GM21390 (cell line): ENCODE measurements around the gene TXK.

Experiments used
- ATAC-seq: cut with Tn5 transposase; IDR thresholded peaks from one replicate; pipeline ENCODE4 v1.9.1; 2021; ENCODE audit not compliant: unreplicated experiment

TXK gene

DNA sequence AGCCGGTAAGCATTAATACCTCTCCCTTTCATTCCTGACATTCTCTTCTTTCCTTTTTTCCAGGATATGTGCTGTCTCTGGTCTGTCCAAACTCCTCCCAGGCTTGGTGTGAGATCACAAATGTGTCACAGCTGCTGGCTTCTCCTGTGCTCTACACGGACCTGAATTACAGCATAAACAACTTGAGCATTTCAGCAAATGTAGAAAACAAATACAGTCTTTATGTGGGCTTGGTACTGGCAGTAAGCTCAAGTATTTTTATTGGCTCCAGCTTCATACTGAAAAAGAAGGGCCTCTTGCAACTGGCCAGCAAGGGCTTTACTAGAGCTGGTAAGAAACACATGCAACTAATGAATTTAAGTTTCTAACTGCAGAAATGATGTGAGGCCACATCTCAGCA lies 109.0 kb downstream of the TXK start:
- ATAC-seq, result no peak

DNA sequence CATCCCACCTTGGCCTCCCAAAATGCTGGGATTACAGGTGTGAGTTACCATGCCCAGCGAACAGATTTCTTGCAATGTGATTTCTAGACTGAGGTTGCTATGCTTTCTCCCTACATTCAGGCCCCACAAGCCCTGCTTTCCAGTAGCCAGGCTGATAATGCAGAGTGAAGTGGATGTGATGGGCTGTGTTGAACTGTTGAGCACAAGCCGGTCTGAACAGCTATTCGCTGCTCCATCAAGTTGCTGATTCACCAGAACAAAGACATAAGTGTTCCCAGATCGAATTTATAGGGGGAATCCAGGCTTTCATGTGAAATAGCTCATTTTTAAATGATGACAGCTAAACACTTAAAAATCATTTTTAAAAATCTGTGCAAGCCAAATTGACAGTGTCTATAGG lies 109.5 kb downstream of the TXK start:
- no peak for ATAC-seq

DNA sequence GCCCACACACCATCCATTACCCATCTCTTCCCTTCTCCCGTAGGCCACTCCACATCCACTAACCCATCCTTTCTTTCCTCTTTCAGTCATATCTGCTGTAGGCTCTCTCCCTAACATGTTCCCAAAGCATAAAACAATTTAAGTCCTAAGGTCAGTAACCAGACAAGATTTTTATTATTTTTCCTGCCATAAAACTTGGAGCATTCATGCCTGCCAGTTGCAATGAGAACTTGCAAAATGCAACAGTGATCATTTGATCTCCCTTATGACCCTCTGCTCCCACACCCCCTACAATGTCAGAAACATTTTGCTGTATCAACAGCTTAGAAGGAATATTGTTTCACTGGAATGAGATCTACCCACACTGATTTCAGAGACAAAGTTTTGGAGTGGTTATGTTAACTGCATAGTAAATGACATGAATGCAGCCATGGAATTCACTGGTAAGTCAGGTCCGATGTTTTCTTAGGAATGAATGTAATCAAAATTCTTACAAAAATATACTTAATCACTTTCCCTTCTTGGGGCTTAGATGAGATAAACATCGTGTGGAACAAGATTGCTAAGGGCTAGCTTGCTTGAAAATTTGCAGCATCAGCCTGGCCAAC lies 111.8 kb downstream of the TXK start:
- ATAC-seq, result no peak

DNA sequence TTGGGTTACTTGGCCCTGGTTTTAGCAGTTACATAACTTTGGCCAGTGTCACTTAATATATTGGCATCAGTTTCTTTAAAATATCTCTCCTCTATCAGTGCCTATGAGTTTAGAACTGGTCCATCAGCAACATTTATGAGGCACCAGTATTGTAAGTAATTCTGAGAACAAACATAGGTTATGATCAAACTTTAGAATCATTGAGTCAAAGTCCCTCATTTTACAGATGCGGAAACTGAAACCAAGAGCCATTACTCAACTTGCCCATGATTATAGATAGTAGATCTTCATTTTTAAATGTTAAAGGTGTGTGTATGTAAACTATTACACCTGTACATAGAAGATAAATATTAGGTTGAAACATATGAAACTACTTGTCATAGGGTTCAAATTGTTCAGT lies 113.0 kb downstream of the TXK start:
- no peak for ATAC-seq

DNA sequence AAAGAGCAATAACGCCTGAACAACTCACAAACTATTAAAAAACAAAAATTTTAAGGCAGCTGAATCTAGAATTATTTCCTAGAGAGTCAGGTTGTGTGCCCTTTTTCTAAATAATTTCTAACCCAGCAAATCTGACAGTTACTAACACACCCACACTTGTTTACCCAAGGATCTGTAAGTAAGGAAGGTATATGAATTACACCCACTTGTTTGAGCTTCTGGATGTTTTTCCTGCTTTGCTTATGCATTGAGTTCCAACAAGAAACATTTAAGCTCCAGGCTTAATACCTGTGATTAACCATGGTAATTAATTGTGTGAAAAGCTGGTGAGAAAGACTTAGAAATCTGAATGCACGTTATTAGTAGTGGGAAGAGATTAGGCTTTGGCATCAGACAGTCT lies 115.9 kb downstream of the TXK start:
- ATAC-seq, result no peak

- no peak for ATAC-seq
Observed at GRCh38 chr4:48017108-48017571, 116.9 kb downstream of the TXK start.
